NOMO-1 treated with DMSO at 0.1 percent for 48 hours (cell line): ENCODE data around the gene CDC42EP3.
A peak's percentile ranks its signal among the peaks of the same experiment; 100 is the strongest.

Source experiments
- DNase-seq: peaks from one replicate; lab custom pipeline; 2025; ENCODE audit not compliant: unreplicated experiment; lab: John Stamatoyannopoulos, UW

CDC42EP3 gene, protein sequence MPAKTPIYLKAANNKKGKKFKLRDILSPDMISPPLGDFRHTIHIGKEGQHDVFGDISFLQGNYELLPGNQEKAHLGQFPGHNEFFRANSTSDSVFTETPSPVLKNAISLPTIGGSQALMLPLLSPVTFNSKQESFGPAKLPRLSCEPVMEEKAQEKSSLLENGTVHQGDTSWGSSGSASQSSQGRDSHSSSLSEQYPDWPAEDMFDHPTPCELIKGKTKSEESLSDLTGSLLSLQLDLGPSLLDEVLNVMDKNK

DNA sequence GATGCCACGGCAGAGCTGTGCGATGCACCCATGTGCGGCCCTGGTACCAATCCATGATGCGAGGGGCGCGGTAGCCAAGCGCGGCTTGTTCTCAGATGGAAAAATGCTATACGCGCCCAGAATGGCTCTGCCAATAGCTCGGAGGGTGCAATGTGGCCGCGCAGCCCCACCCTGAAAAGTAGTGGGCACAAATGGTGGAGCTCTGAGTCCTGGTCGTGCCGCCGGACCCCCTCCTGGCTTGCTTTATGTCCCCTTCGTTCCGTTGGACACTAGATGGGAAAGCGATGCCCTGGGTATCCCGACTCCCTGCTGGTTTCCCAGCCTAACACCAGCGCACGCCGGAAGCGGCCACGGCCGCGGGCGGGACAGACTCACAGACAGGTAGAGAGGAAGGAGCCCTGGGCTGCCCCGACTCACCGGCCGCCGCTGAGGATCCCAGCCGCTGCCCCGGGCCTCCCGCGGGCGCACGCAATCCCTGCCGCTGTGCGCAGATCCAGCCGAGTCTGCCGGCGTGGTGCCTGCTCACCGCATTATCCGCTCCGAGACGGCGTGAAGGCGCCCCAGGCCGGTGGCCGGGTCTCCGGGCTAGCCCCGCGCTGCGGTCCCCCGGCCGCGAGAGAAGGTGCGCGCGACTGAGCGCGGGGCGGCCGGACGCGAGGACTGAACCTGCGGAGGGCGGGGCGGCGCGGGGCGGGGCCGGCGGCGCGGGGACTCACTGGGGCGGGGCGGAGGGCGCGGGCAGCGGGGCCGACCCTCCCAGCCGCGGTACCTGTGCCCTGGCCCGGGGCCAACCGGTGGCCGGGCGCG, at the start of gene CDC42EP3:
TSS of gene CDC42EP3 (minus strand) at position 634 of the 807 bp plus-strand sequence. CDS start 25,055 bp downstream, outside the sequence.
- peak; percentile 59 for DNase-seq

DNA sequence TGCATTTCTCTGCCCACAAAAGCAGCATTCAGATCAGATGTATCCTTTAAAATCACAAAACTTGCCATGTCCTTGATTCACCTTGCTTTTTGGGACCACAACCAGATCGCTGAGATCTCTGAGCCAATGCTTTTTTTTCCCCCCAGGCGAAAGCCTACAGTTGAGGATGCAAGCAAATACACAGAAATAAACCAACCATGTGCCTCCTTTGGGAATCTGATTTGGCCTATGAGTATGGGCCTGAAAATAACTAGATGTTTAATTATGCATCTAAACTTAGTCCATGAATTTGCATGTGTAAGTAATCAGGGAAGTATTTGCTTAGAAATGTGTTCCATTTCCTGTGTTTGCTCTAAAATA, 49.7 kb upstream of the CDC42EP3 start:
- no peak for DNase-seq

DNA sequence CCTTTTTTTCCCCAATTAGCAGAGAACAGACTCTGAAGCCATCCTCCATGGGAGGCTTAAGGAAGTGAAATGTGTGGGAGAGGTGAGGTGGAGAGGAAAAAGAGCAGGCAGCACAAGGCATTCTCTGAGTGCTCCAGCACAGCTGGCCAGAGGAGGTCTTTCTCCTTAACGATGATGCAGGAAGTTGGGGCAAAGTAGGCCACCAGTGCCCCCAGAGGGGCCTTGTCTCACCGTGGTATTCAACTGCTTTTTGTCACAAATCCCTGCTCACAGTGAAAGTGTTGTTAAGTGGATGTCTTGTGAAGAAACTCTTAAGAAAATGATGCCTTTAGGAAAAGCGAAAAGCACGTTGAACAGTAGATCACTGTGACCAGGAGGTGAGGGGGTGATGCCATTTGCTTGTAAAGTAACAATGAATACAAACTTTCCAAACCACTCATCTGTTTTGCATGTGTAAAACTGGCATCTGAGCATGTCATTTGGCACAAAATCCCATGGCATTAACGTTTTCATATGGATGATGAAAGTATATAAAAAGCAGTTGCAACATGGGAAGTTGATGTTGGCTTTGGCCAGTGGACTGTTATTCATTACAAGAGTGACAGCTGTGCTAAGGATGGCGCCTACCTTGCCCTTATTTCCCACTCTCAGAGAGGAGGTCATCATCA, 49.2 kb upstream of the CDC42EP3 start:
- DNase-seq = no peak

DNA sequence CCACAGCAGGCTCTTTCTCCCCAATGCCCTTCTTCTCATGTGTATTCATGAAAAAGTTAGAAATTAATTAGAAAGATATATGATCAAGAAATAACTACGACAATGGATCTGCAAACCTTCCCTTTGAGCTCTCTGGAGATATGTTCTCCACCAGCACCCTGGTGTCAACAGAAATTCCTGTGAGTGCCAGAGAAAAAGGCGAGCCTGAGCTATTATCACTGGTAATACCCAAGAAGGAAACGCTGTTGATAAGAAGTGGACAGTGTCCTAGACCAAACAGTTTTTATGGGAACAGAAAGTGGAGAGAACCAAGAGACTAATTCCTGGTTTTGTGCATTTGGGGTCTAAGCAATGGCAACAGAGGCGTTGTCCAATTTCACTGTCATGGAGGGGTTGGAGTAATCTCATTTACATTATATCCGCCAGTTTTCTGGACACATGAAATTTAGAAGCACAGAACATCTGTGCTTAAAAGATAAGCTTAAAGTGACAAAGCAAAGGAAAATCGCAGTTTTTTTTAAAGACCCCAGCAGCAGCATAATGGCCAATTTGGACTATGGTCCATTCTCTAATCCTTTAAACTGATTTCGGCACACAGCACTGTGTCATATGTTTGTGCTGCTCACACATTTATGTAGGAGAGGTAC, 47.2 kb upstream of the CDC42EP3 start:
- DNase-seq = no peak

DNA sequence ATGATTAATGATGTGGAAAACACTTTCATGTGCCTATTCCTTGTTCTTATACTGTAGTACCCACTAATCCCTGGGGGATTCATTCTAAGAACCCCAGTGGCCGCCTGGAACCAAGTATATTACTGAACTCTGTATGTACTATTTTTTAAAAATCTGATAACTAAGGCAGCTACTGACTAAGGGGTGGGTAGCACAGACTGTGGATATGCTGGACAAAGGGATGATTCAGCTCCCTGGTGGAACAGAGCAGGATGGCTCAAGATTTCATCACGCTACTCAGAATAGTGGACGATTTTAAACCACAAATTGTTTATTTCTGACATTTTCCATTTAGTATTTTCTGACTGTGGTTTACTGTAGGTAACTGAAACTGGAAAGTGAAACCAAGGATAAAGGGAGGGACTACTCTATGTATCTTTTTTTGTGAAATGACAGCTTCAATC, 41.8 kb upstream of the CDC42EP3 start:
- peak; percentile 95 for DNase-seq

DNA sequence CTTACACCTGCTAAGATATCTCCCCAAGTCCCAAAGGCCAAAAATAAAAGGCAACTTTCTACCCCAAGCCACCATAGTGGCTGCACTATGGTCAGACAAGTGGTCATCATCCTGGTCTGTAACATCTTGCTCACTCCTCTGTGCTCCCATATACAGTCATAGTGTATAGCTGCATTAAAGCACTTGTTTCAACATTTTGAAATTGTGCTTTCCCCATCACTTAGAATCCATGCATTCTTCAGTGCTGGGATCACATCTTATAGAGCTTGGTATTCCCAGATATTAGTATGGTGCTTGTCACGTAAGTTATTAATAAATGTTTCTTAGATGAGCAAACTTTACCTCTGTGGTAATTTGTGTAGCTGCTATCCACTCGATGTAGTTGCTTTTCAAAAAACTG, 40.4 kb upstream of the CDC42EP3 start:
- DNase-seq = no peak

DNA sequence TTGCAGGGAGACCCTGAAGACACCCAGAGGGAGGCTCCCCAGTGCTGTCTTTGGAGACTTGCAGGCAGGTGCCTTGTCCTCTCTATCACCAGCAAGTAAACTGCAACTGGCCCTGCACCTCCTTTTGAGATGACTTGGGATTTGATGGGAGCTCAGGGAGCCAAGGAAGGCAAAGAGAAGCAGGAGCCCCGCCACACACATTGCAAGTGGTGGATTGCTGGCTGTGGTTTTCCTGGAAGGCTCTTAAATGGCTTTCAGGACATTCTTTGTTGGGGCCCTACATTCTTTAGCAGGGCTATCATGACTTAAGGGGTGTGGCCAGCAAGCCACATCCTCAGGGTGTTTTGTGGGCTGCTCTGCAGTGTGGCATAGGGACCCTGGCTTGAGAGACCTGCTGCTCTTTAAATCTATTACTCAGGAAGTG, 39.9 kb upstream of the CDC42EP3 start:
- DNase-seq = peak; percentile 61

DNA sequence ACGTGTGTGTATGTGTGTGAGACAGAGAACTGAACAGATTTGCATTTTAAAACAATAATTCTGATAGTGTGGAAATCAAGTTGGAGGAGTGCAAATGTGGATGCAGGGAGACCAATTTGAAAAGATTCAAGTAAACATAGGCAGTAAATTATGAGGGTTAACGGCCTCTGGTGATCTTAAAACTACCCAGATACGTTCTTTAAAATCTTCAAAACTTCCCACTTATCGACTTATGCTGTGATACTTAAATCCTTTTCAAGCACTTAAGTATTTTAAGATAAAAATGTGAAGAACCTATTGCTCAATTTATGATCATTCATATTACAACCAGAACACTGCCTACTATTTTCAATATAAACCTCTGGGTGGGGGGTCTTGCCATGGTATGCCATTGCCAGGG, 37.7 kb upstream of the CDC42EP3 start:
- no peak for DNase-seq

DNA sequence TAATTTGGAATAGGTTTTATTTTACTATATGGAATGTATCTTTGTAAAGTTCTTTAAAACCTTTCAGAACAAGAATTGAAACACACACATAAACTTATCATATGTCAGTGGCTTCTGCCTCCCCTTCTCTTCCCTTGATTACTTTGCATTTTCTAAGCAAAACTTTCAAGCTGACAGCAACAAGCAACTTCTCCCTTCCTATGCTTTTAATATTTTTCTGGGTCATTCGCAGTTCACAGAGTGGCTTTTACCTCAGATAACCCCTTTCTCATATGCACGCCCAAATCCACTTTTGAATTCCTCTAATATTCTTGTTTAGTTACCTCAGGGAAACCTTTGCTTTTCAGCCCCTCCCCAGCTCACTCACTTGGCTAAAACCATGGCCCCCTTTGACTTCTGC, 36.7 kb upstream of the CDC42EP3 start:
- peak; percentile 55 for DNase-seq

DNA sequence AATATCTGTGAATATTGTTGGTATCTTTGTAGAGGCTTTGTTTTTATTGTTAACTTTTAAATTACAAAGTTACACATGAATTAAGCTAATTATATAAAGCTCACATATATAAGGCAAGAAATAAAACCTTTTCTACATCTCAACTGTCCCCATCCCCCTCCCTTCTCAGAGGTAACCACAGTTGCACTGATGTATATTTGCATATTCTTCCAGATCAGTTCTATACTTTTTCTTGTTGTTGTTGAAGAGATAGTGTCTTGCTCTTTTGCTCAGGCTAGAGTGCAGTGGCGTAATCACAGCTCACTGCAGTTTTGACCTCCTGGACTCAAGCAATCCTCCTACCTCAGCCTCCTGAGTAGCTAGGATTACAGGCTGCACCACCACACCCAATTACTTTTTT, 36.0 kb upstream of the CDC42EP3 start:
- DNase-seq = no peak

DNA sequence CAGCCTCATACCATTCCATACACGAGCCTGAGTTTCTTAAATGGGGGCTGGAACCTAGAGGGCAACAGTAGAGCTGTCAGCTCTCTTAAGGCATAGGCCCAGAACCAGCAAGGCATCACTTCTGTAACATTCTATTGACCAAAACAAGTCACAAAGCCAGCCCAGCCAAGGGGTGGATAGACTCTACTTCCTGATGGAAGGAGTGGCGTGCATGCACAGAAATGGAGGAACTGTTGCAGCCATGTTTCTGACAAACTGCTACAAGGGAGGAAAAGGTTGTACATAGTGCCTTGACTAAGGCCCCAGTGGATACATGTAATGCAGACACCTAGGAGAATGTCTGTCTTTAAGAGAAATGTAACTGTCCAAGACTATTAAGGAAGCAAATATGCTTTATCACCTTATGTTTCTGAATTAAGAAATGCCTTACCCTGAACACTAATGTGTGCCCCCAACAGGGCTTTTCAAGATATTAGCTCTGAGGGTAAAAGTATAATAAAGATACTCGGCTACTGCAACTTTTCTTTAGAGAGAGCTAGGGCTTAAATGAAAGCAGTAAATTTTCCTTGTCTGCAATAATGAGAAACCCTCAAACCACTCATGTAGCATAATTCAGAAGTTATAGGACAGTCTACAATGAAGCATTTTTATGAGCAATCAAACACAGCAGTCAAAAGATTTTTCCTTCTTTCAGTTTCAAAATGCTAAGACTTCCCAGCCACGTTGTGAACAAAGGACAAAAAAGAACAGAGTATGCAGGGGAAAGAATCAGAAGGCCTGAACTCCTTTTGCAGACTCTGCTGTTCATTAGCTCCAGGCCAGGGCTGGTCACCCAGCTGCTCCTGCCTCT, 35.1 kb upstream of the CDC42EP3 start:
- DNase-seq = no peak

DNA sequence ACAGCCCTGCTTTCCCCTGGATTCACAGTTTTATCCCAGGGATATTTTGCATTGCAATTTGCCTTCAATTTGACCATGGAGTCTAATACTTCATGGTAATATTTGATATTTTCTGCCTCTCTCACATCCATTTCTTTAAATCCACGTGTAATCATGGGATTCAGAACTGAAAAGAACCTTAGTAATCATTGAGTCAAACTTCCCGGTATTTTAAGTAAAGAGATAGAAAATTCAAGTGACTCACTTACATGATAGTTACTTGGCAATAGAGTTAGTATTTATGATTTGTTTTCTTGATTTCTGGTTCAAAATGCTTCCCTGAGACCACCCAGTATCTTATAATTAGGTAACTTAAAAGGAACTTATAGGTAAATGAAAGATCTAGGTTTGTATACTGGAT, 33.7 kb upstream of the CDC42EP3 start:
- no peak for DNase-seq

DNA sequence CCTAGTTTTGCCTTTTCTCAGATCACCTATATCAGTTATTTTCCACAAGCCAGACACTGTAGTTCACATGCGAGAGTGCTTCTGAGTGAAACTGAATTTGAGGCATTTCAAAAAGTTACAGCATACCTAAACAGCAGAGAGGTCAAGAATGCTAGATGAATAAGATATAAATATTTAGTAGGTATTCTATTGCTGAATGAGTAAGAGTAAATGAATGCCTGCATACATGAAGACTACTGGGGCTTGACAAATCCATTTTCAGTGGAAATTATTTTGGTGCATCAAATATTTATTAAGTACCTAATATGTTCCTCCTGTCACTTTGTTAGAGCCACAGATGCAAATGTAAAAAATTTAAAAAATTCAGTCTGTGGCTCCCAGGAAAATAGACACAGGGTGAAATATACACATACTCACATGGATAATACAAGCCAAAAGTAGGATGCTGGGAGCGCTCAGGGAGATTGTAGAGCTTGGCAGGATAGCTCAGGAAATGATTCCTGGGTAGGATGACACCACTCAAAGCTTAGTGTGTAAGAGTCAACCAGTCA, 27.6 kb upstream of the CDC42EP3 start:
- DNase-seq = no peak

DNA sequence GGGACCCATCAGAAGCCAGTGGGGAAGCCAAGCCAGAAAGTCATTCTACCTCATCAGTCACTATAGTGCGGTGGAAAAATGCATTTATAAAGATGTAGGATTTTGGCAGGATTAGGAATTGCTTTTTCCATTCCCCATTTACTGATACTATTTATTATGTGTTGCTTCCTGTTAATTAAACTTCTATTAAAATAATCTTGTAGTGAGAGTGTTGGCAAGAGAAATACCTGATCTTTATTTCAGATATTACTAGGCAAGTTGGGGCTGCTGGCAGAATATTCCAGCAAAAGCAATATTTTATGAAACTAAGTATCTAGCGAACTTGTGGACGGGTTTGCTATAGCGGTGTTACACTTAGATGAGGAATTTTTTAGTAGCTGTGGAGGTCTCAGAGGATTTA, 23.9 kb upstream of the CDC42EP3 start:
- DNase-seq = no peak

DNA sequence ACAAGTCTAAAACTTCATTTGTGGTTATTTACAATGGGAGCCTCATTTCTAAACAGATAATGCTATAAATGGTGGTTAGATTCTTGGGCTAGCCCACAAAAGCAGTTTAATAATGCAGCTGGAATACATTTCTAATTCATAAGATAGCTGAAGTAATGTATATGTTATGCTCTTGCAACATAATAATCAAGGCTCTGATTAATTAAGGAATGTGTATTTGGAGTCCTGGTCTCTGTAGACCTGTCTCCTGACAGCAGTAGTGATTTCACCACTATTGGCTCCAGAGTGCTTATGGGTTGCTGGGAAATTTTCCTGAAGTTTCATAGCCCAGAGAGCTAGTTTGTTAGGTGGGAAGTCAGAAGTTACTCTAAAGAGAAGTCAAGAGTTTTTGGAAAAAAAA, 21.3 kb upstream of the CDC42EP3 start:
- no peak for DNase-seq

DNA sequence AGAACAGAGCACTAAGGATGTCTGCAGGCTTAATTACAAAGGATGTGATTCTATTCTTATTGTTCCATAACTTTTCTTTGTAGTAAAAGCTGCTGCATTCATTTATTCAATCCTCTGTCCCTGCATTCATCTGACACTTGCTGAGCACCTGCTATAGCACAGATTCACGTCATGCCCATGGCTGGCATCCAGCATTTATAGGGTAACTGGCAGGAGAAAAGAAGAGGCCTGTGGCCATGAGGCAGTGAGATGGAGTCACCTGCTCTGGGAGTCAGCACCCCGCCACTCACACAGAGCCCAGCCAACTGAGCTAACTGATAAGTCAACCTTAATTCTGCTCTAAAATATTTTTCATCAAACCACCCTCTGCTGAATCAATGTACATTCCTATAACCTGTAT, 18.3 kb upstream of the CDC42EP3 start:
- no peak for DNase-seq

DNA sequence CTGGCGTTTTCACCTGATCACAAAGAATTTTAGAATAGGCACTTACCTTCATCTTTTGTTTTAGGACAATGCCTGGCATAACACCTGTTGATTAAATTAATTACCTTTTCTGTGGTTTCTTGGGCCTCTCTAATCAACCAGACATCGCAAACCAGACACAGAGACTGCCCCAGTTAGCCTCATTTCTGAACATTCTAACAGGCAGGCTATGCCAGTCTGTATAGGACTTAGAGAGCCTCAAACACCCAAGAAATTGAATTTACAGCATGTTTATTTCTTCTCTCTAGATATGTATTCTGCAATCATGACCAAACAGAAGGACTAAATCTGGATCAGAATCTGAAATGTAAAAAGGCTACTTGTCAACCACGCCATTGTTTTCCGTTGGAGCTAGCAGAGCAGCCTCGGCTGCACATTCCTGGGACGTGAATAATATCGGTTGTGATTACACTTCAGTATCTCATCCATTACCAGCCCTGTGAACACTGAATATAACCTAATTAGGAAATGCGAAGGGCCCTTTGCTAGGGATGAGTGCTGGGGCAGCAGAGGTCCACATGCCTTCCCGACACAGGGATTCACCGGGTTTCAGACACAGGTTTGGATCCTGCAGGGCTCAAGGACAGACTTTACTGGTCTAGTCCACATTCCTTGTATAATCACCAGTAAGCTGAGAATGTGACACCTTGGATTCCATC, 17.5 kb upstream of the CDC42EP3 start:
- no peak for DNase-seq

DNA sequence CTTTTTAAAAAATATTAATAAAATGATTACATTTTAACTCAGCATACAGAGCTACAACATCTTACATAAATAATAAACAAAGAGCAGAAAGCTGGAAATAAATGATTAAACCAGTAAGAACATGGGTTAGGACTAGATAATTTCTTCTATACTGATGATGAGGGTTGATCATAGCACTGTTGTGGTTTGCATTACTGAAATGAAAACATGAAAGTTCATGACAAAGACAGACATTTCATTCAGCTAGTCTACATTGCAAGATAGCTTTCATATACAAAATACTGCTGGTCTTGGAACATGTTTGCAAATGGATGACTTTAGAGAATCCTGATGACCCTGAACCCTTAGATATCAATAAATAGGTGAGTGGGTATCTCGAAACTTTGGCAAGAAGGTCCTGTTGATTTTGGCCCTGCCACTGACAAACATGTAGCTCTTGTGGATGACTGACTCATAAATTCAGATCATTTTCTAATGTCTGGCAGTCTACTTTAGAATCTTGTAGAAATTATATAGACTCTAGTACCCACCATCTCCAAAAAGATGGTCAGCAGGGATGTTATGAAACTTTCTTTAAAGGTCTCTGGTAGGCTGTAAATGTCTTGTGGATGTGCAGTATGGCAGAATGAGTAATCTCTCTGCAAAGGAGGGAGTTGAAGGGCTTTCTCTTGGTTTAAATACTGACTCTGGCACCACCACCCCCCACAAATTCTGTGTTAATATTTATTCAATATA, 15.5 kb upstream of the CDC42EP3 start:
- no peak for DNase-seq

DNA sequence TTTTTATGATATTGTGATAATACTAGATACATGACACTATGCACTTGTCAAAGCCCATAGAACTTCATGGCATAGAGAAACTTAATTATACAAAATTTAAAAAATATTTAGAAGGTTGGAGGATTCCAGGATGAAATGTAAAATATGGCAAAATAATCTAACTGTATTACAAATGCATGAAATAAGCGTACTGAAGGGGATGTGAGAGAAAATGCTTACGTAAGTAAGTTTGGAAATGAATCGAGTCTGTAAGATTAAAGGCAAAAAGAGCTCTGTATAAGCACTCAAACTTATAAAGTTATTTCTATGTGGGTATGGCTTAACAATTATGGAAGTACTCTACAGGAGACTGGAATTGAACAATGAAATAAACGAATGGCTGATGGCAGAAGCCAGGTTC, 13.4 kb upstream of the CDC42EP3 start:
- no peak for DNase-seq
